Measurements from ENCODE around the gene FMN1. TPM values are rescaled to one million over a fixed set of nuclear protein-coding genes. Genes with fewer than 3 reads are reported as not detected.

Gene FMN1
- total and polyA plus RNA-seq, 11 donors = 0.61 to 10.6 (median 3.6) TPM

DNA sequence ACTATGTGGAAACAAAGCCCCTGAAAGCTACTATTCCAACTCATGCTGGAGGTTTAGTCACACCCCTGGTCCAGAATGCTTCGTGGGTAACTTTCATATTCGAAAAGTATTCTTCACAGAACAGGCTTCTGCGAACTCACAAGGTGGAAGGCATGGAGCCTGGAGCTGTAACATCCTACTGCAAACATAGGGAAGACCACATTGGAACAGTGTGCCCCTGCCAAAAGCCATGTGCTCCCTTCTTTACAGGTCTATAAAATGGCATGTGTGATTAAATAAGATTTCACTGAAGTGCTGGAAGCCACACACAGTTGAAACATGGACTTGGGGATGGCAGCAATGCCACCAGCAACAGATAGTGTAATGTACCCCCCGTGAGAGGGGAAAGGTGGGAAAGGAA lies 370.8 kb downstream of the FMN1 start:
- H3K4me1 ChIP-seq = no peaks in the 10 kb centered on the region
- H3K4me3 ChIP-seq = no peak overlapping the region
- WGBS, 4 donors = 80 to 82% (median 80%) methylated on average over 4 of the region's 4 CpGs
- intact Hi-C loops (cut with DNase I) = no loop called here
- H3K27me3 ChIP-seq = no peaks in the 10 kb centered on the region
- H3K36me3 ChIP-seq = no peaks in the 10 kb centered on the region
- DNase-seq (no peak), ATAC-seq (no peak)
- no peaks in the 10 kb centered on the region for H3K9me3 ChIP-seq
- TF ChIP-seq POLR2A (IDR thresholded peaks at IDR 0.05) = no peak
- TF ChIP-seq, protein P1, sequence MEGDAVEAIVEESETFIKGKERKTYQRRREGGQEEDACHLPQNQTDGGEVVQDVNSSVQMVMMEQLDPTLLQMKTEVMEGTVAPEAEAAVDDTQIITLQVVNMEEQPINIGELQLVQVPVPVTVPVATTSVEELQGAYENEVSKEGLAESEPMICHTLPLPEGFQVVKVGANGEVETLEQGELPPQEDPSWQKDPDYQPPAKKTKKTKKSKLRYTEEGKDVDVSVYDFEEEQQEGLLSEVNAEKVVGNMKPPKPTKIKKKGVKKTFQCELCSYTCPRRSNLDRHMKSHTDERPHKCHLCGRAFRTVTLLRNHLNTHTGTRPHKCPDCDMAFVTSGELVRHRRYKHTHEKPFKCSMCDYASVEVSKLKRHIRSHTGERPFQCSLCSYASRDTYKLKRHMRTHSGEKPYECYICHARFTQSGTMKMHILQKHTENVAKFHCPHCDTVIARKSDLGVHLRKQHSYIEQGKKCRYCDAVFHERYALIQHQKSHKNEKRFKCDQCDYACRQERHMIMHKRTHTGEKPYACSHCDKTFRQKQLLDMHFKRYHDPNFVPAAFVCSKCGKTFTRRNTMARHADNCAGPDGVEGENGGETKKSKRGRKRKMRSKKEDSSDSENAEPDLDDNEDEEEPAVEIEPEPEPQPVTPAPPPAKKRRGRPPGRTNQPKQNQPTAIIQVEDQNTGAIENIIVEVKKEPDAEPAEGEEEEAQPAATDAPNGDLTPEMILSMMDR (IDR thresholded peaks at IDR 0.05) = no peak
- no peak overlapping the region for H3K27ac ChIP-seq

DNA sequence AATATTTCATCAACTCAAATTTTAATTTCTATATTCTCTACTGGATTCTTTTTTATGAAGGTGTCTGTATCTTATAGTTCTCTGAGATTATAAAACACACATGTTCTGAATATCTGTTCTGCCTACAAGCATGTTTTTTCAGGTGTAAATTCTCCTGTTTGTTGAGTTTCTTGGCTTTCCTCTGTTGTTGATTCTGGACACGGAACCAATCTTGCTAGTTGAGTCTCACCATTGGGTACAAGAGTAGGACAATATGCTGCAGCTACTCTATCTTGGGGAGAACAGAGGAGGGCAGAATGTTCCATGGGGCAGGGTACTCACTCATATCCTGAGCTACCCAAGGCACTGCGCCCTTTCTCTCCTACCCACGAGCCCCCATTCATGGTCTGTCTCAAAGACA lies 371.8 kb downstream of the FMN1 start:
- ATAC-seq (no peak), DNase-seq (no peak)
- WGBS, 4 donors = 75 to 91% (median 84%) methylated on average over 3 of the region's 3 CpGs
- no peaks in the 10 kb centered on the region for H3K9me3 ChIP-seq
- no peaks in the 10 kb centered on the region for H3K27me3 ChIP-seq
- TF ChIP-seq, protein P1 (IDR thresholded peaks at IDR 0.05) = no peak
- no peak for TF ChIP-seq POLR2A (IDR thresholded peaks at IDR 0.05)
- H3K4me1 ChIP-seq = no peaks in the 10 kb centered on the region
- H3K36me3 ChIP-seq = no peaks in the 10 kb centered on the region
- H3K27ac ChIP-seq = no peak overlapping the region
- no peak overlapping the region for H3K4me3 ChIP-seq
- intact Hi-C loops (cut with DNase I) = no loop called here

DNA sequence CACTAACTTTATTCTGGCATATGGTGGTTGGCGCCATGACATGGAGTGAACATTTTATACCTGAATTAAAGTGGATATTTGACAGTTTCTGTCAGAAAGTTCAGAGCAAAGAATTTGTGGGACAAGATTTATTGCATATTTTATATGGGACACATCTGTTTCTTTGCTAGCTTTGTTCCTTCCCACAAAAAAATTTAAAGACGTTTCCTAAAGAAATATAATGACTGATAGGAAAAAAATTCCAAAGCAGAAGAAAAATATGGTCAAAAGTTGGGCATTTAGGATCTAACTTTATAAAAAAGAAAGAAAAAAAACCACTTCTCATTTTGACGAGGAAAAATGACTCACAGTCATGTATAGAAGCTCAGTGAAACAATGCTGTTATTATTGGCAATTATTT lies 375.1 kb downstream of the FMN1 start:
- H3K36me3 ChIP-seq = no peaks in the 10 kb centered on the region
- no peaks in the 10 kb centered on the region for H3K4me1 ChIP-seq
- ATAC-seq (no peak), DNase-seq (no peak)
- H3K27ac ChIP-seq = no peak overlapping the region
- 61 to 65% (median 63%) methylated on average over 3 of the region's 3 CpGs for WGBS, 4 donors
- no peak overlapping the region for H3K4me3 ChIP-seq
- intact Hi-C loops (cut with DNase I) = no loop called here
- no peak for TF ChIP-seq POLR2A (IDR thresholded peaks at IDR 0.05)
- TF ChIP-seq, protein P1 (IDR thresholded peaks at IDR 0.05) = no peak
- H3K27me3 ChIP-seq = no peaks in the 10 kb centered on the region
- no peaks in the 10 kb centered on the region for H3K9me3 ChIP-seq

DNA sequence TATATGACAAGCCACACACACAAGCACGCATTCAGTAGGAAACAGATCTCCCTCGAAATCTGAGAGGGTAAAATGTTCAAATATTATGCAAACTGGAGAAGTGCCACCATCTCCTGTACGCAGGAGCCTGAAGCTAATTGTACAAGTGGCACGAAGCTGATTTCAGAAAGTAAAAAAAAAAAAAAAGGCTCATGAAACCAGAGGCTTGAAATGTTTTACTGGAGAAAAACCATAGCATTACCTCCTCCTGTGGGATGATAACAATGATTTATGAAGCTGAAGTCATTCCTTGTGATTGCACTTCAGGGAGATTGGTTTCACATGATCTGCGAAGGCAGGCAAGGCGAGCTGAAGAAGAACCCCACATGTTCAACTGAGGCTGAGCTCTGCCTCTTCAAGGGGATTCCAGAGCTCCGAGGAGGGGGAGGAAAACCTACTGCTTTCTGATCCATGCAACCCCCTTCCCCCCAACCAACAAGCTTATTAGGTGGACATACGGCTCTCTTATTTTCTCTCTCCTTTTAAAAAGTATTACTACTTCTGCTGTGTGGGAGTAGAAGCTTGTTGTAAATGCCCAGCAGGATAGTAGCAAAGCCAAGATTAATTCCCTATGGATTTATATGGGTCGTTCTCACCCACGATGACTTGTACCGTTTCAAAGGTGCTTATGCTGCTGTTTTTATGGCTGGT lies 375.6 kb downstream of the FMN1 start:
- Histone ChIP-seq H3K27ac (no peak overlapping the region), H3K36me3 (no peaks in the 10 kb centered on the region), H3K4me1 (no peaks in the 10 kb centered on the region), H3K4me3 (no peak overlapping the region), H3K9me3 (no peaks in the 10 kb centered on the region), H3K27me3 (no peaks in the 10 kb centered on the region)
- ATAC-seq (no peak), DNase-seq (no peak)
- TF ChIP-seq, protein P1 (IDR thresholded peaks at IDR 0.05) = no peak
- TF ChIP-seq POLR2A (IDR thresholded peaks at IDR 0.05) = no peak
- intact Hi-C loops (cut with DNase I) = no loop called here
- WGBS, 4 donors = 51 to 65% (median 55%) methylated on average over 11 of the region's 11 CpGs
